Measurements from ENCODE around the gene OSBPL6. TPM values are rescaled to one million over a fixed set of nuclear protein-coding genes. Genes with fewer than 3 reads are reported as not detected.

The OSBPL6 gene
- total RNA-seq, 1 experiment from 2014 or later: 4.6 TPM

GRCh38 chr2:178155524-178155923 is 38.8 kb upstream of the OSBPL6 start:
- no peak overlapping the region for H3K27ac Mint-ChIP-seq
- Histone ChIP-seq H4K91ac (ENCODE audit: insufficient read length, low read depth, low read length) (no peak overlapping the region), H3K23me2 (ENCODE audit: insufficient read length, low read depth, low read length, poor library complexity, severe bottlenecking) (no peaks in the 10 kb centered on the region), H2BK20ac (ENCODE audit: low read depth, low read length, poor library complexity, severe bottlenecking) (no peak overlapping the region), H4K5ac (ENCODE audit: insufficient read length, low read depth, low read length) (no peak overlapping the region), H3K23ac (ENCODE audit: insufficient read length, low read depth, low read length) (no peak overlapping the region), H4K20me1 (ENCODE audit: control insufficient read depth, insufficient read depth, insufficient read length) (no peaks in the 10 kb centered on the region), H3K4ac (ENCODE audit: low read depth, low read length) (no peak overlapping the region), H3K79me2 (ENCODE audit: insufficient read depth, low read length) (no peaks in the 10 kb centered on the region), H2BK120ac (ENCODE audit: low read depth, low read length, poor library complexity, severe bottlenecking) (no peak overlapping the region), H3K27ac (ENCODE audit: insufficient read length, low read depth, low read length) (no peak overlapping the region), H2BK5ac (ENCODE audit: insufficient read length, low read length) (no peak overlapping the region), H2BK15ac (ENCODE audit: low read depth, low read length) (no peak overlapping the region), H3K4me1 (ENCODE audit: insufficient read depth, low read length) (no peaks in the 10 kb centered on the region), H3K56ac (ENCODE audit: insufficient read length, low read depth, low read length) (no peak overlapping the region), H2AK5ac (ENCODE audit: insufficient read length, low read length) (no peak overlapping the region), H3K18ac (ENCODE audit: insufficient read length, low read depth, low read length) (no peak overlapping the region), H3K79me1 (ENCODE audit: insufficient read depth, low read depth, low read length, poor library complexity, severe bottlenecking) (no peaks in the 10 kb centered on the region), H3K9me3 (ENCODE audit: control insufficient read depth, low read depth, low read length) (no peaks in the 10 kb centered on the region), H3K27me3 (ENCODE audit: insufficient read depth, low read length) (no peaks in the 10 kb centered on the region), H3T11ph (ENCODE audit: low read length) (no peak overlapping the region), H3K4me2 (ENCODE audit: insufficient read depth, insufficient read length, low read length) (no peak overlapping the region), H3K9ac (ENCODE audit: extremely low read depth, insufficient read length, low read length) (no peak overlapping the region), H2BK12ac (ENCODE audit: insufficient read length, low read depth, low read length) (no peak overlapping the region), H4K8ac (replicated peaks; ENCODE audit: insufficient read length, low read depth, low read length) (no peak overlapping the region), H2AFZ (ENCODE audit: low read length) (no peak overlapping the region), H3K14ac (ENCODE audit: insufficient read depth, low read length) (no peak overlapping the region)
- WGBS (ENCODE audit: extremely low coverage, insufficient read length, low lambda C conversion rate): no CpG with 5 or more reads among the region's 1 CpG
- TF ChIP-seq CTCF (conservative IDR thresholded peaks at IDR 0.05): no peak
- no peak for DNase-seq
- no peaks in the 10 kb centered on the region for H3K4me1 Mint-ChIP-seq
- H3K9me3 Mint-ChIP-seq: peaks cover 12 to 13% of the 10 kb centered on the region in 2 experiments; a peak in 2 of 5 replicates
- H3K36me3 Mint-ChIP-seq (ENCODE audit: insufficient read depth in 1 of 3, low read depth in 3 of 3): peaks cover 8 to 13% (median 10%) of the 10 kb centered on the region in 3 experiments; a peak in 5 of 7 replicates
- H3K27me3 Mint-ChIP-seq (ENCODE audit: low read depth): no peaks in the 10 kb centered on the region
- no peak overlapping the region for H3K4me3 Mint-ChIP-seq

Measured in H9 (cell line).